HEK293 (cell line): ENCODE measurements around the gene ZIC5.
A peak's percentile ranks its signal among the peaks of the same experiment; 100 is the strongest.

Experiments used
- BCL11B ChIP-seq: fragments of 450-650 bp; formaldehyde crosslinking; IDR thresholded peaks from 2 replicates; pipeline ENCODE4 v1.5.1; 2016; ENCODE audit warnings: low read depth, missing biosample characterization, missing genetic modification characterization
- GLI2 ChIP-seq: fragments of 450-650 bp; formaldehyde crosslinking; IDR thresholded peaks from 2 replicates; pipeline ENCODE4; 2017; ENCODE audit warnings: missing biosample characterization, missing genetic modification characterization, low read depth, borderline replicate concordance
- OSR2 ChIP-seq: fragments of 450-650 bp; formaldehyde crosslinking; IDR thresholded peaks from 2 replicates; pipeline ENCODE4 v1.5.1; 2016; ENCODE audit warnings: missing biosample characterization, missing genetic modification characterization
- SP3 ChIP-seq: fragments of 450-650 bp; formaldehyde crosslinking; IDR thresholded peaks from 2 replicates; pipeline ENCODE4 v1.5.1; 2016; ENCODE audit warnings: missing biosample characterization, missing genetic modification characterization
- SP7 ChIP-seq: fragments of 450-650 bp; formaldehyde crosslinking; IDR thresholded peaks from 2 replicates; pipeline ENCODE4 v1.5.1; 2016; ENCODE audit warnings: missing biosample characterization, missing genetic modification characterization
- TCF7L2 ChIP-seq: IDR thresholded peaks from 2 replicates; pipeline ENCODE4 v1.6.1; 2011; ENCODE audit warnings: low read depth, mild to moderate bottlenecking, inconsistent platforms, low read length, moderate library complexity, borderline replicate concordance
- ZBTB17 ChIP-seq: fragments of 450-650 bp; formaldehyde crosslinking; IDR thresholded peaks from 2 replicates; pipeline ENCODE4 v1.5.1; 2016; ENCODE audit warnings: missing biosample characterization, missing genetic modification characterization
- ZBTB20 ChIP-seq: fragments of 450-650 bp; formaldehyde crosslinking; IDR thresholded peaks from 2 replicates; pipeline ENCODE4 v1.5.1; 2016; ENCODE audit warnings: missing biosample characterization, missing genetic modification characterization
- ZBTB48 ChIP-seq: fragments of 450-650 bp; formaldehyde crosslinking; IDR thresholded peaks from 2 replicates; pipeline ENCODE4 v1.5.1; 2016; ENCODE audit warnings: missing biosample characterization, missing genetic modification characterization
- ZNF112 ChIP-seq: fragments of 450-650 bp; formaldehyde crosslinking; IDR thresholded peaks from 2 replicates; pipeline ENCODE4 v1.5.0; 2017; ENCODE audit warnings: missing biosample characterization, missing genetic modification characterization
- ZNF16 ChIP-seq: fragments of 450-650 bp; formaldehyde crosslinking; IDR thresholded peaks from 2 replicates; pipeline ENCODE4 v1.5.1; 2016; ENCODE audit warnings: low read depth, missing biosample characterization, missing genetic modification characterization
- ZNF211 ChIP-seq: fragments of 450-650 bp; formaldehyde crosslinking; IDR thresholded peaks from 2 replicates; pipeline ENCODE4 v1.5.1; 2016; ENCODE audit warnings: low read depth, missing biosample characterization, missing genetic modification characterization
- ZNF350 ChIP-seq: fragments of 450-650 bp; formaldehyde crosslinking; IDR thresholded peaks from 2 replicates; pipeline ENCODE4 v1.5.0; 2017; ENCODE audit warnings: missing biosample characterization, mild to moderate bottlenecking, missing genetic modification characterization
- ZNF416 ChIP-seq: fragments of 450-650 bp; formaldehyde crosslinking; IDR thresholded peaks from 2 replicates; pipeline ENCODE4 v1.5.1; 2016; ENCODE audit warnings: missing biosample characterization, missing genetic modification characterization
- ZNF510 ChIP-seq: fragments of 450-650 bp; formaldehyde crosslinking; IDR thresholded peaks from 2 replicates; pipeline ENCODE4 v1.5.1; 2018; ENCODE audit warnings: mild to moderate bottlenecking, missing genetic modification characterization, missing biosample characterization; ENCODE audit not compliant: insufficient replicate concordance
- ZNF530 ChIP-seq: fragments of 450-650 bp; formaldehyde crosslinking; IDR thresholded peaks from 2 replicates; pipeline ENCODE4 v1.5.1; 2016; ENCODE audit warnings: low read depth, missing biosample characterization, missing genetic modification characterization
- ZNF549 ChIP-seq: fragments of 450-650 bp; IDR thresholded peaks from 2 replicates; pipeline ENCODE4 v1.5.1; 2018; ENCODE audit warnings: missing biosample characterization, missing genetic modification characterization, mild to moderate bottlenecking, inconsistent platforms, moderate library complexity
- ZNF555 ChIP-seq: fragments of 450-650 bp; formaldehyde crosslinking; conservative IDR thresholded peaks from 2 replicates; pipeline ENCODE4 v1.5.1; 2017; ENCODE audit warnings: missing biosample characterization, mild to moderate bottlenecking, missing genetic modification characterization, inconsistent platforms
- ZNF560 ChIP-seq: fragments of 450-650 bp; formaldehyde crosslinking; IDR thresholded peaks from 2 replicates; pipeline ENCODE4 v1.5.1; 2017; ENCODE audit warnings: missing biosample characterization, missing genetic modification characterization, borderline replicate concordance
- ZNF585B ChIP-seq: fragments of 450-650 bp; formaldehyde crosslinking; IDR thresholded peaks from 2 replicates; pipeline ENCODE4 v1.5.1; 2016; ENCODE audit warnings: missing biosample characterization, missing genetic modification characterization
- ZNF621 ChIP-seq: fragments of 450-650 bp; formaldehyde crosslinking; IDR thresholded peaks from 2 replicates; pipeline ENCODE4 v1.5.1; 2017; ENCODE audit warnings: missing biosample characterization, missing genetic modification characterization
- ZNF623 ChIP-seq: fragments of 450-650 bp; formaldehyde crosslinking; IDR thresholded peaks from 2 replicates; pipeline ENCODE4 v1.5.1; 2016; ENCODE audit warnings: missing biosample characterization, missing genetic modification characterization
- ZNF660 ChIP-seq: fragments of 450-650 bp; IDR thresholded peaks from 2 replicates; pipeline ENCODE4 v1.5.1; 2018; ENCODE audit warnings: missing biosample characterization, mild to moderate bottlenecking, missing genetic modification characterization
- ZNF776 ChIP-seq: fragments of 450-650 bp; formaldehyde crosslinking; IDR thresholded peaks from 2 replicates; pipeline ENCODE4 v1.5.0; 2017; ENCODE audit warnings: missing biosample characterization, missing genetic modification characterization, borderline replicate concordance
- ZNF791 ChIP-seq: fragments of 450-650 bp; formaldehyde crosslinking; IDR thresholded peaks from 2 replicates; pipeline ENCODE4 v1.5.1; 2016; ENCODE audit warnings: missing biosample characterization, missing genetic modification characterization
- TF ChIP-seq, protein P1 (sequence below): fragments of 450-650 bp; formaldehyde crosslinking; IDR thresholded peaks from 2 replicates; pipeline ENCODE4 v1.5.1; 2016; ENCODE audit warnings: missing biosample characterization, missing genetic modification characterization, low read depth
- TF ChIP-seq, protein P2 (sequence below): fragments of 450-650 bp; formaldehyde crosslinking; IDR thresholded peaks from 2 replicates; pipeline ENCODE4 v1.5.1; 2016; ENCODE audit warnings: missing biosample characterization, missing genetic modification characterization
- TF ChIP-seq, protein P3 (sequence below): fragments of 450-650 bp; formaldehyde crosslinking; IDR thresholded peaks from 2 replicates; pipeline ENCODE4 v1.5.1; 2016; ENCODE audit warnings: missing biosample characterization, missing genetic modification characterization
- TF ChIP-seq, protein P4 (sequence below): fragments of 450-650 bp; formaldehyde crosslinking; IDR thresholded peaks from 2 replicates; pipeline ENCODE4; 2016; ENCODE audit warnings: missing biosample characterization, missing genetic modification characterization
- TF ChIP-seq, protein P5 (sequence below): fragments of 450-650 bp; formaldehyde crosslinking; IDR thresholded peaks from 2 replicates; pipeline ENCODE4 v1.5.1; 2016; ENCODE audit warnings: missing biosample characterization, missing genetic modification characterization
- TF ChIP-seq, protein P6 (sequence below): fragments of 450-650 bp; formaldehyde crosslinking; IDR thresholded peaks from 2 replicates; pipeline ENCODE4 v1.5.1; 2016; ENCODE audit warnings: missing biosample characterization, missing genetic modification characterization

The ZIC5 gene

DNA sequence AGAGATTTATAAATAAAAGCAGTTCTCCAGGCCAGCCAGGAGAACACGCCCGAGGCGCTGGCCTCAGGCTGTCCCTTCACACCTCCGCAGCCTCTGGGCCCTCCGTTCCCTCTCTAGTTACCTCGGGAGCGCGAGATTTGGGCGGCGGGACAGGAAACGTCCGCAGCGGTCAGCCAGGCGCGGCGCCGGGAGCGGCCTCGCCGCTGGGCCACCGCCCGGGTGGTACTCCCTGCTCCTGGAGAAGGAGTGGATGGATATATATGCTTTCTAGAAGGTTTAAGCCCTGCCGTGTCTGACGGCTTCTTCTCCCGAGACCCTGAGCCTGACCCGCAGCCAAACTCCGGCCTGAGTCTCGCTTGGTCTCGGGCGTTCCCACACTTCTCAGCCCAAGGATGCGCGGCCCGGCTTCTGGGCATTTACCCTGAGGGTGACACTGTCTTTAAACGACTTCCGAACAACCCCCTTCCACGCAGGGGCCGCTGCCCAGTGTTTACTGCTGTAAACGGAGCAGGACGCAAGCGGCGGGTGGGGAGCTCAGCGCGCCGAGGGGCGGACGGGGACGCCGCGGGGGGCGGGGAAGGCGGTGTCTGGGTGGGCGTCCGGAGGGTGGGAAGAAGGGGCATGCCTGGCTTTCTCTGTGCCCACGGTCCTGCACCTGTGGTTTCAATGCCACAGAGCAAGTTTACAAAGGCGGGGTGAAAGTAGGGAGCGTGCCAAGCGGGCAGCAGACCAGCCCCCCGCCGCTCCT, 8.1 kb upstream of the ZIC5 start (continued):
- TF ChIP-seq ZNF549 (tag by site-specific recombination) (no peak), SP7 (peak; percentile 46; the same call in 1 of the 2 replicates), ZNF776 (tag by site-specific recombination) (no peak), ZNF623 (no peak), ZNF16 (tag by site-specific recombination) (no peak), SP3 (tag by site-specific recombination) (peak; percentile 58; the same call in 1 of the 2 replicates), ZBTB48 (tag by site-specific recombination) (no peak), ZNF211 (tag by site-specific recombination) (no peak), TCF7L2 (no peak), ZNF660 (tag by site-specific recombination) (peak; percentile 18; the same call in 1 of the 2 replicates), ZNF510 (no peak), BCL11B (0 out of 2 replicates have a peak, but pooled peaks have one; percentile 28), ZBTB20 (tag by site-specific recombination) (0 out of 2 replicates have a peak, but pooled peaks have one; percentile 4), ZNF112 (tag by site-specific recombination) (no peak), ZNF555 (no peak), ZBTB17 (no peak), ZNF585B (tag by site-specific recombination) (no peak), ZNF791 (tag by site-specific recombination) (no peak), ZNF621 (tag by site-specific recombination) (no peak), OSR2 (peak; percentile 11; the same call in 1 of the 2 replicates), ZNF350 (no peak), ZNF416 (no peak), ZNF530 (no peak), GLI2 (tag by site-specific recombination) (no peak), ZNF560 (no peak)
- TF ChIP-seq, protein P1, sequence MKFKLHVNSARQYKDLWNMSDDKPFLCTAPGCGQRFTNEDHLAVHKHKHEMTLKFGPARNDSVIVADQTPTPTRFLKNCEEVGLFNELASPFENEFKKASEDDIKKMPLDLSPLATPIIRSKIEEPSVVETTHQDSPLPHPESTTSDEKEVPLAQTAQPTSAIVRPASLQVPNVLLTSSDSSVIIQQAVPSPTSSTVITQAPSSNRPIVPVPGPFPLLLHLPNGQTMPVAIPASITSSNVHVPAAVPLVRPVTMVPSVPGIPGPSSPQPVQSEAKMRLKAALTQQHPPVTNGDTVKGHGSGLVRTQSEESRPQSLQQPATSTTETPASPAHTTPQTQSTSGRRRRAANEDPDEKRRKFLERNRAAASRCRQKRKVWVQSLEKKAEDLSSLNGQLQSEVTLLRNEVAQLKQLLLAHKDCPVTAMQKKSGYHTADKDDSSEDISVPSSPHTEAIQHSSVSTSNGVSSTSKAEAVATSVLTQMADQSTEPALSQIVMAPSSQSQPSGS (tag by site-specific recombination): no peak
- TF ChIP-seq, protein P2, sequence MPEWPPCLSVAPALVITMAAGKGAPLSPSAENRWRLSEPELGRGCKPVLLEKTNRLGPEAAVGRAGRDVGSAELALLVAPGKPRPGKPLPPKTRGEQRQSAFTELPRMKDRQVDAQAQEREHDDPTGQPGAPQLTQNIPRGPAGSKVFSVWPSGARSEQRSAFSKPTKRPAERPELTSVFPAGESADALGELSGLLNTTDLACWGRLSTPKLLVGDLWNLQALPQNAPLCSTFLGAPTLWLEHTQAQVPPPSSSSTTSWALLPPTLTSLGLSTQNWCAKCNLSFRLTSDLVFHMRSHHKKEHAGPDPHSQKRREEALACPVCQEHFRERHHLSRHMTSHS: no peak
- TF ChIP-seq, protein P3, sequence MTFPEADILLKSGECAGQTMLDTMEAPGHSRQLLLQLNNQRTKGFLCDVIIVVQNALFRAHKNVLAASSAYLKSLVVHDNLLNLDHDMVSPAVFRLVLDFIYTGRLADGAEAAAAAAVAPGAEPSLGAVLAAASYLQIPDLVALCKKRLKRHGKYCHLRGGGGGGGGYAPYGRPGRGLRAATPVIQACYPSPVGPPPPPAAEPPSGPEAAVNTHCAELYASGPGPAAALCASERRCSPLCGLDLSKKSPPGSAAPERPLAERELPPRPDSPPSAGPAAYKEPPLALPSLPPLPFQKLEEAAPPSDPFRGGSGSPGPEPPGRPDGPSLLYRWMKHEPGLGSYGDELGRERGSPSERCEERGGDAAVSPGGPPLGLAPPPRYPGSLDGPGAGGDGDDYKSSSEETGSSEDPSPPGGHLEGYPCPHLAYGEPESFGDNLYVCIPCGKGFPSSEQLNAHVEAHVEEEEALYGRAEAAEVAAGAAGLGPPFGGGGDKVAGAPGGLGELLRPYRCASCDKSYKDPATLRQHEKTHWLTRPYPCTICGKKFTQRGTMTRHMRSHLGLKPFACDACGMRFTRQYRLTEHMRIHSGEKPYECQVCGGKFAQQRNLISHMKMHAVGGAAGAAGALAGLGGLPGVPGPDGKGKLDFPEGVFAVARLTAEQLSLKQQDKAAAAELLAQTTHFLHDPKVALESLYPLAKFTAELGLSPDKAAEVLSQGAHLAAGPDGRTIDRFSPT: peak; percentile 76
- TF ChIP-seq, protein P4, sequence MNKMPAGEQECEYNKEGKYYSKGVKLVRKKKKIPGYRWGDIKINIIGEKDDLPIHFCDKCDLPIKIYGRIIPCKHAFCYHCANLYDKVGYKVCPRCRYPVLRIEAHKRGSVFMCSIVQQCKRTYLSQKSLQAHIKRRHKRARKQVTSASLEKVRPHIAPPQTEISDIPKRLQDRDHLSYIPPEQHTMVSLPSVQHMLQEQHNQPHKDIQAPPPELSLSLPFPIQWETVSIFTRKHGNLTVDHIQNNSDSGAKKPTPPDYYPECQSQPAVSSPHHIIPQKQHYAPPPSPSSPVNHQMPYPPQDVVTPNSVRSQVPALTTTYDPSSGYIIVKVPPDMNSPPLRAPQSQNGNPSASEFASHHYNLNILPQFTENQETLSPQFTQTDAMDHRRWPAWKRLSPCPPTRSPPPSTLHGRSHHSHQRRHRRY (tag by site-specific recombination): no peak
- TF ChIP-seq, protein P5, sequence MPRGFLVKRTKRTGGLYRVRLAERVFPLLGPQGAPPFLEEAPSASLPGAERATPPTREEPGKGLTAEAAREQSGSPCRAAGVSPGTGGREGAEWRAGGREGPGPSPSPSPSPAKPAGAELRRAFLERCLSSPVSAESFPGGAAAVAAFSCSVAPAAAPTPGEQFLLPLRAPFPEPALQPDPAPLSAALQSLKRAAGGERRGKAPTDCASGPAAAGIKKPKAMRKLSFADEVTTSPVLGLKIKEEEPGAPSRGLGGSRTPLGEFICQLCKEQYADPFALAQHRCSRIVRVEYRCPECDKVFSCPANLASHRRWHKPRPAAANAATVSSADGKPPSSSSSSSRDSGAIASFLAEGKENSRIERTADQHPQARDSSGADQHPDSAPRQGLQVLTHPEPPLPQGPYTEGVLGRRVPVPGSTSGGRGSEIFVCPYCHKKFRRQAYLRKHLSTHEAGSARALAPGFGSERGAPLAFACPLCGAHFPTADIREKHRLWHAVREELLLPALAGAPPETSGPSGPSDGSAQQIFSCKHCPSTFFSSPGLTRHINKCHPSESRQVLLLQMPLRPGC (tag by site-specific recombination): 0 out of 2 replicates have a peak, but pooled peaks have one; percentile 24
- TF ChIP-seq, protein P6, sequence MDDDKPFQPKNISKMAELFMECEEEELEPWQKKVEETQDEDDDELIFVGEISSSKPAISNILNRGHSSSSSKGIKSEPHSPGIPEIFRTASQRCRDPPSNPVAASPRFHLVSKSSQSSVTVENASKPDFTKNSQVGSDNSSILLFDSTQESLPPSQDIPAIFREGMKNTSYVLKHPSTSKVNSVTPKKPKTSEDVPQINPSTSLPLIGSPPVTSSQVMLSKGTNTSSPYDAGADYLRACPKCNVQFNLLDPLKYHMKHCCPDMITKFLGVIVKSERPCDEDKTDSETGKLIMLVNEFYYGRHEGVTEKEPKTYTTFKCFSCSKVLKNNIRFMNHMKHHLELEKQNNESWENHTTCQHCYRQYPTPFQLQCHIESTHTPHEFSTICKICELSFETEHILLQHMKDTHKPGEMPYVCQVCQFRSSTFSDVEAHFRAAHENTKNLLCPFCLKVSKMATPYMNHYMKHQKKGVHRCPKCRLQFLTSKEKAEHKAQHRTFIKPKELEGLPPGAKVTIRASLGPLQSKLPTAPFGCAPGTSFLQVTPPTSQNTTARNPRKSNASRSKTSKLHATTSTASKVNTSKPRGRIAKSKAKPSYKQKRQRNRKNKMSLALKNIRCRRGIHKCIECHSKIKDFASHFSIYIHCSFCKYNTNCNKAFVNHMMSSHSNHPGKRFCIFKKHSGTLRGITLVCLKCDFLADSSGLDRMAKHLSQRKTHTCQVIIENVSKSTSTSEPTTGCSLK (tag by site-specific recombination): no peak
